Midbrain (tissue), 1 donor: ENCODE measurements around the gene FOXP1.

ENCODE experiments used
- DNase-seq: peaks from one replicate; lab custom pipeline; 2025; lab: John Stamatoyannopoulos, UW

FOXP1 gene

GRCh38 chr3:71505767-71506350 is 77.7 kb downstream of the FOXP1 start:
- no peak for DNase-seq

DNA sequence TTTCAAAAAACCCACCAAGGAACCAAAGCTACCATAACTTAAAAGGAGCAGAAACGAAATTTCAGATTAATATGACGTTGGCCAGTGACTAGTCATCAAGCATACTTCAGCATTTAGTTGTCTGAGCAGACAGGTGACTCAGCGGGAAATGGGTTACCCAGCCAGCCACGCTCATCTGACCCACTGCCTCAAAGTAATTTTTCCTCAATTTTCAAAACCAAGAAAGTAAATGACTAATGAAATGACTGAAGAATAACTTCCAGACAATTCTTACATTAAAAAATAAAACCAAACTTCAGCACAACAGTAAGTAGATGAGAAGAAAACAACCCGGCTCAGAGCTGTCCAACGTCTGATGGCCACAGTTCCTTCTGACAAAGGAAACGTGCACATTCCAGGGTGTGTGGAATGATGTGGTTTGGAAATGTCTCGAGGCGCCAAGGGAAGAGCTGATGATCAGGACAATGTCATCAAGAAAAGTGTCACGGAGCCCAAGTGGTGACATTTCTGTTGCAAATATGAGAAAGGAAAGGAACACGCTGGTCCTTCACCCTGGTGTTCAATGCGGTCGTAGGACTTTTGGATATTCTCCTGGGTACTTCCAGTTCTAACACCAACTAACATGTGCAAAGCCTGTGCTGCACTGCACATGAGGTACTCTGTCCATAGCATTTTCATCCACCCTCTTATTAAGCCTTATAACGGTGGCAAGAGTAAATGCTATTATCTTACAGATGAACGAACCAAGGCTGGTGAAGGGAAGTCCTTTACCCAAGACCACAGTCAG is 79.1 kb downstream of the FOXP1 start:
- DNase-seq: no peak

DNA sequence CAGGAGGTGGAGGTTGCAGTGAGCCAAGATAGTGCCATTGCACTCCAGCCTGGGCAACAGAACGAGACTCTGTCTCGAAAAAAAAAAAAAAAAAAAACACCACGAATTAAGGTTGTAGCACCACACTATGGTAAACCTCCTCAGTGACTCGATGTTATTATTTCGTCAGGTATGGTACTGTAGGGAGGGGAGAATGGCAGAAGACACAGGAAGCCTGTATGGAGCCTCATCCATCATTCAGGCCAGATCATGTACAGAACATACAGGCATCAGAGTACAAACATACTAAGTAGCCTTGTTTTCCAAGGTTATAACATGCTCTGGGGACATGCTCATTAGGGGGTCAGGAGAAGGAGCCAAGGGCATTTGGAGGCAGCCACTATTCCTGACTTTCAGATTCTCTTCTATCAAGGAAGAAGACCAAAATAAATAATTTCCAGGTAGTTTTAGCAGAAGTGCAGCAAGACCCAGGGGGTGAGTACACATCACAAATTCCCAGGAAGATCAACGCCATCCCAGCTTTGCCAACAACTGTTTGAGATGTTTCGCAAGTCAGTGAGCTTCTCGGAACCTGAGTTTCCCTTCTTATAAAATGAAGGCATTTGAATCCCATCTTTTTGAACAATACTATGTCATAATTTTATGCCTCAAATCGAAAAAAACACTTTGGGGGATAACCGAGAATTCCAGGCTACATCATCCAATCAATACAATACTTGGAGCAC is 79.8 kb downstream of the FOXP1 start:
- no peak for DNase-seq

GRCh38 chr3:71502066-71502625 is 81.4 kb downstream of the FOXP1 start:
- DNase-seq: no peak

DNA sequence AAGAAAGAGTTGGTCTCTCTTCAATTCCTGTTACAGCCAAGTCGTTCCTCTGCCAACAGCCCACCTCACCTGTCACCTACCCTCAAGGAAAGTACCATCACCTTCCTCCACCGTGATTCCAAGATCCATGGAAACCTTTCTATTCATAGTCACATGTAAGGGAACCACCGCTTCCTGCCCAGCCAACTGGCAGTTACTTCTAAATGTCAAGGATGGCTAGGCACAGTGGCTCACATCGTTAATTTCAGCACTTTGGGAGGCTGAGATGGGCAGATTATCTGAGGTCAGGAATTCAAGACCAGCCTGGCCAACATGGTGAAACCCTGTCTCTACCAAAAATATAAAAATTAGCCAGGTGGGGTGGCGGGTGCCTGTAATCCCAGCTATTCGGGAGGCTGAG is 82.8 kb downstream of the FOXP1 start:
- no peak for DNase-seq

DNA sequence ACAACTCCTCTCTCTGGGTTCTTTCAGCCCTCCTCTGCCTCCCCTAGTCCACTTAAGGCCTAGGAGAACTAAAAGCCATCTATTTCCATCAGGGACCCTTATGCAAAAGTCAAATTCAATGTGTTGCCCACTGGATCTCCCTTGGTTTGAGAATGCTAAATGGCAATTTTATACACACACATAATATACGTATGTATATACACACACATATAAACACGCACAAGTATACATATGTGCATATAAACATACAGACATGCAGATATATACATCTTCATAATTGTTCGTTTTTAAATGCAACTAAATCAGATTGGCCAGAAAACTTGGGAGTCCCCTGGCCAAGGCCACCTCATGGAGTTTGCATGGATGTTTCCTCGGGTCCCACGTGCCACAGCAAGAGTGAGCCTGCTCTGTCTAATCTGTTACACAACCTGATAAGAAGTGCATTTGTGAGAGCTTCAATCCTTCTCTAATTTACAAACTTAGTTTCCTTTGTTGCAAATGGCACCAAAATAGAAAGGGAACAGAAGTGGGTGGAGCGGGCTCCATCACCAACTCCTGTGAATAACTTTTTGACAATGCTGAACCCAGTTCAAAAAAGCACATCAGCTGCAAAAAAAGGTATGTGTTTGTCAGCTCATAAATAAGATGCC is 84.2 kb downstream of the FOXP1 start:
- no peak for DNase-seq

DNA sequence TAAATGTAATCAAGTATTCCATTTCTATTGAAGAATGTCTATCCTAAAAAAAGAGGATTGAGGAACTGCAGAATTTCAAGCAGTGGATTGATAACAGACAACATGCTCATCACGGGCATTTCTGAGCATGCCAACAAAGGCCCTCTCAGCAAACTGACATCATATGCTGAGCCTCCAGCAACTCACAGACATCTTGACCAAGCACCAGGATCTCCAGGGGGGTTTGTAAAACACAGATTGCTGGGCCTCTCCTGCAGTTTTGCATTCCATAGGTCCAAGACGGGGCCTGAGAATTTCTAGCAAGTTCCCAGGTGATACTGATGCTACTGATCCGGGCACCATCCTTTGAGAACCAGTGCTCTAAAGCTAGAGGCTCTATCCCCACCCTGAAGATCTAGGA is 85.0 kb downstream of the FOXP1 start:
- no peak for DNase-seq

DNA sequence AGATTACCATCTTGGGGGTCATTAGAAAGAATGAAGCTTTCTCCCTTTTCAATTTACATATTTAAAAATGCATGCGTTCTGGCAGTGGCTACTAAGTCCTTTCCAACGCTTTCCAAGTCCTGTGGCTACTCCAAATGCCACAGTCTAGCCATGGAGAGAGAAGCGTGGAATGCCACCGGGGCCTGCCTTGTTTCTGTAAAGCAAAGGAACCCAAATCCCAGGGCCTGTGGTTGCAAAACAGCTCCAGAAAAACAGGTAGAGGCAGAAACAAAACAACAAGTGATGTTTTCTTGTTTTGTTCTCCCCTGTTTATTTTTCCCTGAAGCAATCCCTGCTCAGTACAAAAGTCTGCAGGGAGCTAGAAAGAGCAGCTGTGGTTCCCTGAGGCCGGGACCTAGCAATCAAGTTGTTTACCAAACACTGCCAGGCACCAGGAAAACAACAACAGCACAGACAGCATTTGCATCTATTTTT is 85.5 kb downstream of the FOXP1 start:
- DNase-seq: peak; percentile 50

DNA sequence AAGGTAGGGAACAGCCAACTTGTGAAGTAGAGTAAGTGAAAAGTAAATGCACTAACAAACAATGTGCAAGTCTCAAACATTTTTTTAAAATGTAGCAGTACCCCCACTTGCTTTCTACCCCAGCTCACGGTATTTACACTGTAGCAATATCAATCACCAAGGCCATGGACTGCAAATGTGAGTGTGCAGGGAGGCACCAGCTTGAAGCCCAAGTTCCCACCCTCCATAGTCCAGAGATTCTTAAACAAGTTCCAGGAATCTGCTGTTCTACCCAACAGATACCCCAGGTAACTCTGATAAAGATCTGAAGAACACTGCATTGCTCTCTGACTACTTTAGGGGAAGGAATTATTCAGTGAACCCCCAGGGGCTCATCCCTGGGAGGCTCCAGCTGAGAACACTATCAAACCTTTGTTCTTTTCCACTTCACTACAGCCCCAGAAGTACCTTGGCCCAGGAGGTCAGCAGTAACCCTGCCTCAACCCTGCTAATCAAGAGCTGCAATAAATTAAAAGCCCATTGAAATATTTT is 86.1 kb downstream of the FOXP1 start:
- DNase-seq: peak; percentile 17

GRCh38 chr3:71495708-71496472 is 87.6 kb downstream of the FOXP1 start:
- no peak for DNase-seq

- no peak for DNase-seq
These were observed 89.3 kb downstream of the FOXP1 start for GRCh38 chr3:71494212-71494611.

GRCh38 chr3:71492974-71493771 is 90.4 kb downstream of the FOXP1 start:
- no peak for DNase-seq

DNA sequence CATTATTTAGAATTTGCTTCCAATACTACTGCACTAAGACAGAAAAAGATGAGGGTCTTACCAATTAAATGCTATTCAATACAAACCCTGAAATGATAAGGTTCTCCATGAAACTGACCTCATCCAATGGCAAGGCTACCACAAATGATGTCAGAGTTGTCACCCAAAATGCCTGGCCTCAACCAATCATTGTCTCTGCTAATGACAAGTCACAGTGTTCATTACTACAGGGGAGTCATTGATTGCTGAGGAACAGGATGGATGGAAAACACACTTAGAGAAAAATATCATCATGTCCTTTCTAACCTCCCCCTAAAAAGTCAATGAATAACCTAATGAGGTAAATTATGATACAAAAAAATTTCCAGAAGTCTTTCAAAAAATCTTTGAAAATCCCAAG is 91.0 kb downstream of the FOXP1 start:
- no peak for DNase-seq

DNA sequence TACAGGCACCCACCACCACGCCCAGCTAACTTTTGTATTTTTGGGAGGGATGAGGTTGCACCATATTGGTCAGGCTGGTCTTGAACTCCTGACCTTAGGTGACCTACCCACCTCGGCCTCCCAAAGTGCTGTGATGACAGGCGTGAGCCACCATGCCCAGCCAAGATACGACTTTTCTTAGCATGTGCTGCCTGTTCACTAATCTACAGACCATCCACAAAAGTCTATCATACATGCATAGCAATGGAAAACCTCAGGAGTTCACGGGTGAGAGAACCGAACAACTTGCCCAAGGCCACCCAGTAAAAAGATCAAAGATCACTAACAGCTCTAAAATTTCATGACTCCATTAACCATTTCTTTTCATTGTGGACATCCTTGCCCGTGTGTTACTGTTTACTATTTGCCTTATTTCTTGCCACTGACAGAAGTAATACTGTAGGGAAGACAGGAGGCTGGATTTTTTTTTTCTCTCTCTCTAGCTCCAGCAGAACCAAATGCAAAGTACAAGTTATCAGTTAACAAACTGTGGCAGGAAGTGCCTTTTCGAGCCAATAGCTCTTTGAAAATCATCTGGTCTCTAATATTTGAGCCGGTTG is 92.3 kb downstream of the FOXP1 start:
- DNase-seq: no peak

- DNase-seq: no peak
These were observed 92.8 kb downstream of the FOXP1 start for GRCh38 chr3:71490692-71491091.

GRCh38 chr3:71489315-71489761 is 94.2 kb downstream of the FOXP1 start:
- no peak for DNase-seq

DNA sequence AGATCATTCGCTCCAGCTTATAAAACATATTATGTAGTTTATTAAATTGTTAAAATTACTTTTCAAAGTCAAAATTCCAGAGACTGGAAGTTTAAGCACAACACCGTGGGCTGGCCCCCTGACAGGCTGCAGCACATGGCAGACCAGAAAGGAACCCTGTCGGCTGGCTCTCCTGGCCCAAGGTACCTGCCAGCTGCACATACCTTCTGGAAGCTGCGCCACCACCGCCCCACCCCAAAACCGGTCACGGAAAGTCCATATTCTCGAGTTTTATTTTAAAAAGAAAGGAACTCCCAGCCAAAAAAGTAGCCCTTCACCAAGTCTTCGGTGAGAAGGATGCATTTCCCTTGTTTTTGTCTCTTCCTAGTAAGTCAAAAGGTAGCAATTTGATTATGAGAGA is 94.6 kb downstream of the FOXP1 start:
- DNase-seq: no peak

GRCh38 chr3:71488391-71488809 is 95.1 kb downstream of the FOXP1 start:
- DNase-seq: no peak

GRCh38 chr3:71487418-71487817 is 96.1 kb downstream of the FOXP1 start:
- no peak for DNase-seq

DNA sequence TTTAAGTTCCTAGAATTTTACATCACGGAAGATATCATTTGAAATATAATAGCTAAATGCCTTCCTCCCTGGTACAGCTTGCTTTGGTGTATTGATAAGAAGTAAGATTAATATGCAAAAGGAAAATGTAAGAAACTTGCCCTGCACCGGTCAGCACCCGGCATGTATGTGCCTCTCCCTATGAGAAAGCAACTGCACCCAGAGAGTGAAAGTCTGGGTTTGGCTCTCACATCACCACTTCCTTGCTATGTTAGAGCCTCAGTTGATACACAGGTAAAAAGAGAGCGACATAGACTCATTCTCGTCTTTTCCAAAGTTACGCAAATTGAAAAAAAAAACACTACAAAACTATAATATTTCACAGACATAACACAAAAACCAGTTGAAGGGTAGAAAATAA is 96.7 kb downstream of the FOXP1 start:
- no peak for DNase-seq
